ENCODE measurements around the gene NKX6-2.

GRCh38 chr10:132834311-132834761 is 48.4 kb upstream of the NKX6-2 start:
- TF ChIP-seq CTCF (IDR thresholded peaks at IDR 0.05) (no peak), POLR2A (IDR thresholded peaks at IDR 0.05) (no peak)
